Hepatocyte (in vitro differentiated cells): ENCODE results near the gene PLSCR3. TPM values are rescaled to one million over a fixed set of nuclear protein-coding genes. Genes with fewer than 3 reads are reported as not detected.

Experiments used
- DNase-seq: peaks from one replicate; pipeline ENCODE4 v3.0.0-alpha.2; 2016; ENCODE audit warnings: low spot score
- H2AFZ ChIP-seq: fragments of 200-600 bp; sonication (generic); 2 replicates; pipeline ENCODE4 v1.6.0; 2016; ENCODE audit warnings: antibody characterized with exemption, mild to moderate bottlenecking
- H3K27ac ChIP-seq: fragments of 200-600 bp; sonication (generic); 2 replicates; pipeline ENCODE4 v1.5.1; 2016; ENCODE audit warnings: mild to moderate bottlenecking
- H3K27me3 ChIP-seq: fragments of 200-600 bp; sonication (generic); 2 replicates; pipeline ENCODE4 v1.6.1; 2016
- H3K36me3 ChIP-seq: fragments of 200-600 bp; sonication (generic); replicated peaks from 2 replicates; pipeline ENCODE4 v1.5.1; 2016; ENCODE audit warnings: low read depth; ENCODE audit not compliant: insufficient read depth
- H3K4me1 ChIP-seq: fragments of 200-600 bp; sonication (generic); 2 replicates; pipeline ENCODE4 v1.5.1; 2016; ENCODE audit warnings: mild to moderate bottlenecking, moderate library complexity; ENCODE audit not compliant: insufficient read depth
- H3K4me2 ChIP-seq: fragments of 200-600 bp; sonication (generic); 2 replicates; pipeline ENCODE4 v1.6.0; 2016
- H3K4me3 ChIP-seq: fragments of 200-600 bp; sonication (generic); 2 replicates; pipeline ENCODE4 v1.5.1; 2016; ENCODE audit warnings: mild to moderate bottlenecking
- H3K79me2 ChIP-seq: fragments of 200-600 bp; sonication (generic); 2 replicates; pipeline ENCODE4 v1.6.0; 2017; ENCODE audit warnings: mild to moderate bottlenecking
- H3K9me2 ChIP-seq: fragments of 200-600 bp; sonication (generic); replicated peaks from 2 replicates; pipeline ENCODE4 v1.6.0; 2017; ENCODE audit warnings: mild to moderate bottlenecking; ENCODE audit not compliant: insufficient read depth
- H3K9me3 ChIP-seq: fragments of 200-600 bp; sonication (generic); 2 replicates; pipeline ENCODE4 v1.5.1; 2016; ENCODE audit warnings: low read depth, mild to moderate bottlenecking
- H4K20me1 ChIP-seq: fragments of 200-600 bp; sonication (generic); 2 replicates; pipeline ENCODE4 v1.6.0; 2016; ENCODE audit warnings: mild to moderate bottlenecking; ENCODE audit not compliant: insufficient read depth, poor library complexity, severe bottlenecking
- EZH2 ChIP-seq: fragments of 200-600 bp; sonication (generic); IDR thresholded peaks from 2 replicates; pipeline ENCODE4 v1.6.1; 2016; ENCODE audit warnings: antibody characterized with exemption, mild to moderate bottlenecking, borderline replicate concordance
- EZH2phosphoT487 ChIP-seq: fragments of 200-600 bp; sonication (generic); IDR thresholded peaks from one replicate; pipeline ENCODE4 v1.6.1; 2018; ENCODE audit warnings: antibody characterized with exemption, mild to moderate bottlenecking, low read depth, moderate library complexity; ENCODE audit not compliant: unreplicated experiment, severe bottlenecking
- WGBS: methylation state at CpG from one replicate; pipeline ENCODE4 v1.1.6; 2016; ENCODE audit warnings: low lambda C conversion rate; ENCODE audit errors: missing lambda C conversion rate; 5-methylcytosine and 5-hydroxymethylcytosine counted together
- polyA plus RNA-seq: library from polyadenylated mRNA; unstranded; fragments of >200 nt; fragmentation: Nextera tagmentation; extraction: Ambion mirVana; gene quantifications from 2 replicates; pipeline ENCODE4 v1.2.1, GENCODE V29; 2016
- total RNA-seq: library from RNA; depleted of rRNA; stranded (reverse); fragments of >200 nt; gene quantifications from 2 replicates; pipeline ENCODE4 v1.2.3, GENCODE V29; 2014
- TF ChIP-seq, protein P1 (sequence below): fragments of 200-600 bp; sonication (generic); IDR thresholded peaks from 2 replicates; pipeline ENCODE4 v1.5.1; 2016; ENCODE audit warnings: antibody characterized with exemption, mild to moderate bottlenecking; ENCODE audit not compliant: poor library complexity

Gene PLSCR3
- total and polyA plus RNA-seq, 2 experiments from 2014 or later, result 17.6 to 59.6 TPM

DNA sequence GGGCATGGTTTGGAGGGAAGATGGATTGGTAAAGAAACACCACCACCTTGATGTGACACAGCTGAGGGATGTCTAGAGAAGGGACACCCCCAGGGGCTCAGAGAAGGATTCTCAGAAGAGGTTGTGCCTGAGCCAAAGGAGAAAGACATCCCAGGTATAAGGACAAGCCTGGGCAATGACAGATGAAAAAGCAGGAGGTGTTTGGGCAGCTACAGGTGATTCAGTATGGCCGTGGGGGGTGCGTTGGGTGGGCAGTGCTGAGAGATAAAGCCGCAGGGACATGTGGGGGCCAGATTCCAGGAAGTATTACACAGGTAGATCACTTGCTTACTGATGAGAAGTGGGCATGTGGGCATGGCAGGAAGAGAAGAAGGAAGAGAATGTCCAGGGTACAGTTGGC, 32.4 kb downstream of the PLSCR3 start:
- Histone ChIP-seq H3K36me3 (no peaks in the 10 kb centered on the region), H3K4me3 (no peak overlapping the region), H3K9me3 (no peaks in the 10 kb centered on the region), H3K4me1 (no peaks in the 10 kb centered on the region), H4K20me1 (no peaks in the 10 kb centered on the region), H3K4me2 (no peak overlapping the region), H3K27ac (no peak overlapping the region), H3K9me2 (no peaks in the 10 kb centered on the region), H2AFZ (no peak overlapping the region), H3K27me3 (no peaks in the 10 kb centered on the region), H3K79me2 (no peaks in the 10 kb centered on the region)
- TF ChIP-seq EZH2 (no peak), EZH2phosphoT487 (no peak)
- TF ChIP-seq, protein P1, sequence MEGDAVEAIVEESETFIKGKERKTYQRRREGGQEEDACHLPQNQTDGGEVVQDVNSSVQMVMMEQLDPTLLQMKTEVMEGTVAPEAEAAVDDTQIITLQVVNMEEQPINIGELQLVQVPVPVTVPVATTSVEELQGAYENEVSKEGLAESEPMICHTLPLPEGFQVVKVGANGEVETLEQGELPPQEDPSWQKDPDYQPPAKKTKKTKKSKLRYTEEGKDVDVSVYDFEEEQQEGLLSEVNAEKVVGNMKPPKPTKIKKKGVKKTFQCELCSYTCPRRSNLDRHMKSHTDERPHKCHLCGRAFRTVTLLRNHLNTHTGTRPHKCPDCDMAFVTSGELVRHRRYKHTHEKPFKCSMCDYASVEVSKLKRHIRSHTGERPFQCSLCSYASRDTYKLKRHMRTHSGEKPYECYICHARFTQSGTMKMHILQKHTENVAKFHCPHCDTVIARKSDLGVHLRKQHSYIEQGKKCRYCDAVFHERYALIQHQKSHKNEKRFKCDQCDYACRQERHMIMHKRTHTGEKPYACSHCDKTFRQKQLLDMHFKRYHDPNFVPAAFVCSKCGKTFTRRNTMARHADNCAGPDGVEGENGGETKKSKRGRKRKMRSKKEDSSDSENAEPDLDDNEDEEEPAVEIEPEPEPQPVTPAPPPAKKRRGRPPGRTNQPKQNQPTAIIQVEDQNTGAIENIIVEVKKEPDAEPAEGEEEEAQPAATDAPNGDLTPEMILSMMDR, result no peak
- no peak for DNase-seq
- WGBS, result 54% methylated on average over 3 of the region's 3 CpGs

DNA sequence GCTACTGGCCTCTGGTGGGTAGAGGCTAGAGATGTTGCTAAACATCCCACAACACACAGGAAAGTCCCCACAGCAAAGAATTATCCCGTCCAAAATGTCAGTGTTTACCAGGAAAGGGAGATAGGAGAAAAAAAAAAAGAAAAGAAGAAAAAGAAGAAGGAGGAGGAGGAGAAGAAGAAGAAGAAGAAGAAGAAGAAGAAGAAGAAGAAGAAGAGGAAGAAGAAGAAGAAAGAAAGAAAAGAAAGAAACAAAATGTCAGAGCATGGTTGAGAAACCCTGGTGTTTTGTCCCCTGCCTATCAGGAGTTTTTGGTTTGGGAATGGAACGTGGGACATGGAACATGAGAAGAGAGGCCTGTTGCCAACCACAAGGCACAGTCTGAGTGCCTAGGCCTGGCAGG, 36.9 kb downstream of the PLSCR3 start:
- no peaks in the 10 kb centered on the region for H3K9me2 ChIP-seq

DNA sequence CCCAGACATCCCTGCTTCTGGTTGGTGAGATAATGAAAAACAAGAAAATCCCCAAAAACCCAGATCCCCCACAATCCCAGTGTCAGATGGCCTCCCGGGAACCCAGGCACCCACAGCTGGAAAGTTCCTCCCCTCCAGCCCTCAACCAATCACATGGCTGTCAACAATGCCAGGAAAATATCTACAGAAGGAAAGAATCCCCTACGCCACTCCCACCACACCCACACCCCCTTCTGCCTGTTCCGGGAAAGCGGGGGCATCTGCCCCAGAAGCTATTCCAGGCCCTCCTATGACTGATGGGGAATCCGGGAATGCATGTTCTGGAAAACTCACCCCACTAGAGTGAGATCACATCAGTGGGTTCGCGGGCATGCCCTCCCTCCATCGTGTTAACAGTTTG, 37.6 kb downstream of the PLSCR3 start:
- Histone ChIP-seq H3K4me1 (peaks cover 25% of the 10 kb centered on the region), H2AFZ (no peak overlapping the region), H4K20me1 (no peaks in the 10 kb centered on the region), H3K9me3 (no peaks in the 10 kb centered on the region), H3K4me3 (no peak overlapping the region), H3K27me3 (no peaks in the 10 kb centered on the region), H3K27ac (no peak overlapping the region), H3K79me2 (peaks cover 21% of the 10 kb centered on the region), H3K36me3 (no peaks in the 10 kb centered on the region), H3K9me2 (no peaks in the 10 kb centered on the region), H3K4me2 (no peak overlapping the region)
- no peak for TF ChIP-seq EZH2phosphoT487
- TF ChIP-seq EZH2, result no peak
- TF ChIP-seq, protein P1, result no peak
- WGBS, result 87% methylated on average over 8 of the region's 8 CpGs
- no peak for DNase-seq

More for the DNA sequence above, 36.9 kb downstream of the PLSCR3 start:
- Histone ChIP-seq H3K4me1 (peaks cover 25% of the 10 kb centered on the region), H2AFZ (no peak overlapping the region), H3K4me3 (no peak overlapping the region), H3K4me2 (no peak overlapping the region), H3K27ac (no peak overlapping the region), H3K27me3 (no peaks in the 10 kb centered on the region), H3K9me3 (no peaks in the 10 kb centered on the region), H3K79me2 (peaks cover 18% of the 10 kb centered on the region), H3K36me3 (no peaks in the 10 kb centered on the region), H4K20me1 (no peaks in the 10 kb centered on the region)
- no peak for DNase-seq
- 80% methylated on average over 2 of the region's 2 CpGs for WGBS
- TF ChIP-seq EZH2phosphoT487, result no peak
- TF ChIP-seq, protein P1, result no peak
- TF ChIP-seq EZH2, result no peak

DNA sequence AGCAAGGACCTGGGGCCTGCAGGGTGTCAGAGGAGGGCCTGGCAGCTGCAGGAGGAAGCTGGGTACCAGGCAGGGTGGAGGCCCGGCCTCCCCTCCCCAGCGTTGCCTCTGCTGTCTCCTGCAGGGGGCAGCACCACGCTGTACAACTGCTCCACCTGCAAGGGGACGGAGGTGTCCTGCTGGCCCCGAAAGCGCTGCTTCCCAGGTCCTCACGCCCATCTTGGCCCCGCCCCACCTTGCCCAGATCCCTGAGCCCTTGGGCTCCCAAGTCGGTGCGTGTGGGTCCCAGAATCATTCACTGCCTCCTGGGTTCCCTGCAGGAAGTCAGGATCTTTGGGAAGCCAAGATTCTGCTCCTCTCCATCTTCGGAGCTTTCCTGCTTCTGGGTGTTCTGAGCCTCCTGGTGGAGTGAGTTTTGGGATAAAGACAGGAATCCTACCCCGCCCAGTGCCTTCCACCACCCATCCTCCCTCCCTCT, 38.2 kb downstream of the PLSCR3 start:
- Histone ChIP-seq H3K9me3 (no peaks in the 10 kb centered on the region), H3K36me3 (no peaks in the 10 kb centered on the region), H4K20me1 (no peaks in the 10 kb centered on the region), H3K4me2 (no peak overlapping the region), H3K4me3 (no peak overlapping the region), H3K4me1 (peaks cover 25% of the 10 kb centered on the region), H3K27ac (no peak overlapping the region), H3K9me2 (no peaks in the 10 kb centered on the region), H2AFZ (no peak overlapping the region), H3K79me2 (peaks cover 21% of the 10 kb centered on the region), H3K27me3 (no peaks in the 10 kb centered on the region)
- TF ChIP-seq, protein P1, result peak; percentile 86
- TF ChIP-seq EZH2phosphoT487, result no peak
- no peak for TF ChIP-seq EZH2
- DNase-seq, result peak; percentile 90
- WGBS, result 17% methylated on average over 8 of the region's 12 CpGs
